DMS114 treated with DMSO at 0.1 percent for 48 hours (cell line): ENCODE data around the gene OPCML.

ENCODE experiments used
- DNase-seq: peaks from one replicate; lab custom pipeline; 2025; ENCODE audit not compliant: unreplicated experiment; lab: John Stamatoyannopoulos, UW

Gene OPCML

GRCh38 chr11:133414506-133414905, 117.8 kb downstream of the OPCML start:
- DNase-seq, result no peak

GRCh38 chr11:133413703-133414102, 118.6 kb downstream of the OPCML start:
- DNase-seq, result no peak

- no peak for DNase-seq
Measured at GRCh38 chr11:133409799-133410198, 122.5 kb downstream of the OPCML start.

GRCh38 chr11:133408936-133409335, 123.4 kb downstream of the OPCML start:
- DNase-seq, result no peak

- no peak for DNase-seq
Measured at GRCh38 chr11:133408402-133408801, 123.9 kb downstream of the OPCML start.

- DNase-seq, result no peak
Measured at GRCh38 chr11:133406489-133406888, 125.8 kb downstream of the OPCML start.

GRCh38 chr11:133403900-133404299, 128.4 kb downstream of the OPCML start:
- no peak for DNase-seq

- no peak for DNase-seq
Measured at GRCh38 chr11:133402551-133402950, 129.8 kb downstream of the OPCML start.

- no peak for DNase-seq
Measured at GRCh38 chr11:133399855-133400625, 132.3 kb downstream of the OPCML start.

- no peak for DNase-seq
Measured at GRCh38 chr11:133399294-133399693, 133.0 kb downstream of the OPCML start.

- DNase-seq, result no peak
Measured at GRCh38 chr11:133390803-133391202, 141.5 kb downstream of the OPCML start.

GRCh38 chr11:133388975-133389568, 143.2 kb downstream of the OPCML start:
- DNase-seq, result no peak

GRCh38 chr11:133388260-133388659, 144.0 kb downstream of the OPCML start:
- no peak for DNase-seq

GRCh38 chr11:133386852-133387251, 145.4 kb downstream of the OPCML start:
- no peak for DNase-seq

- DNase-seq, result no peak
Measured at GRCh38 chr11:133386262-133386661, 146.0 kb downstream of the OPCML start.

GRCh38 chr11:133385781-133386180, 146.5 kb downstream of the OPCML start:
- DNase-seq, result no peak

GRCh38 chr11:133384731-133385130, 147.6 kb downstream of the OPCML start:
- DNase-seq, result no peak

- DNase-seq, result no peak
Measured at GRCh38 chr11:133383689-133384088, 148.6 kb downstream of the OPCML start.

- DNase-seq, result no peak
Measured at GRCh38 chr11:133383201-133383600, 149.1 kb downstream of the OPCML start.

- DNase-seq, result no peak
Measured at GRCh38 chr11:133382131-133382812, 150.0 kb downstream of the OPCML start.

- DNase-seq, result no peak
Measured at GRCh38 chr11:133381761-133382130, 150.6 kb downstream of the OPCML start.

- no peak for DNase-seq
Measured at GRCh38 chr11:133366147-133366546, 166.2 kb downstream of the OPCML start.
